ENCODE results near the gene MCUB. TPM values are rescaled to one million over a fixed set of nuclear protein-coding genes. Genes with fewer than 3 reads are reported as not detected.

Gene MCUB
- total and polyA plus RNA-seq, 7 donors: 4.2 to 18.0 (median 8.2) TPM

GRCh38 chr4:109545401-109545800 lies 14.6 kb upstream of the MCUB start:
- H3K36me3 ChIP-seq: peaks cover 0 to 52% (median 5%) of the 10 kb centered on the region in 4 donors
- 90 to 97% methylated on average over 1 of the region's 1 CpG for WGBS, 2 donors

GRCh38 chr4:109547394-109547793 lies 12.7 kb upstream of the MCUB start:
- no peaks in the 10 kb centered on the region for H3K27me3 ChIP-seq
- H3K36me3 ChIP-seq: peaks cover 0 to 32% (median 4%) of the 10 kb centered on the region in 4 donors
- DNase-seq: no peak
- H3K9me3 ChIP-seq: no peaks in the 10 kb centered on the region
- intact Hi-C loops (cut with DNase I): no loop called here
- H3K4me1 ChIP-seq: no peaks in the 10 kb centered on the region
- no peak overlapping the region for H3K27ac ChIP-seq
- WGBS, 2 donors: 84 to 86% methylated on average over 5 of the region's 5 CpGs
- TF ChIP-seq EP300 (IDR thresholded peaks at IDR 0.05): no peak
- TF ChIP-seq POLR2A (IDR thresholded peaks at IDR 0.05): no peak
- no peak for TF ChIP-seq CTCF (IDR thresholded peaks at IDR 0.05)
- no peak for TF ChIP-seq POLR2AphosphoS5 (IDR thresholded peaks at IDR 0.05)
- H3K4me3 ChIP-seq: no peak overlapping the region

More at GRCh38 chr4:109545401-109545800, 14.6 kb upstream of the MCUB start:
- no peak overlapping the region for H3K27ac ChIP-seq
- intact Hi-C loops (cut with DNase I): no loop called here
- no peaks in the 10 kb centered on the region for H3K4me1 ChIP-seq
- H3K27me3 ChIP-seq: no peaks in the 10 kb centered on the region
- no peak overlapping the region for H3K4me3 ChIP-seq
- H3K9me3 ChIP-seq: no peaks in the 10 kb centered on the region
- DNase-seq: no peak
- no peak for TF ChIP-seq POLR2A (IDR thresholded peaks at IDR 0.05)
- no peak for TF ChIP-seq CTCF (IDR thresholded peaks at IDR 0.05)
- TF ChIP-seq POLR2AphosphoS5 (IDR thresholded peaks at IDR 0.05): no peak
- TF ChIP-seq EP300 (IDR thresholded peaks at IDR 0.05): no peak

DNA sequence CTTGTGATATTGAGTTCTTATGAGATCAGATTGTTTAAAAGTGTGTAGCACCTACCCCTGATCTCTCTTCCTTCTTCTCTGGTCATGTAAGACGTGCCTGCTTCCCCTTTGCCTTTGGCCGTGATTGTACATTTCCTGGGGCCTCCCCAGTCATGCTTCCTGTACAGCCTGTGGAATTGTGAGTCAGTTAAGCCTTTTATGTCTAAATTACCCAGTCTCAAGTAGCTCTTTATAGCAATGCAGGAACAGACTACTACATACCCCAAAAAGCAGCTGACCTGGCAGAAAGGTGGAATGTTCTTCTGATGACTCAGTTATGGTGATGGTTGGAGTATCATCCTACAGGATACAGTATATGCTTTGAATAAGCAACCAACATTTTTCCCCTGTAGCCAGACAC lies 11.4 kb upstream of the MCUB start:
- peak overlapping the region in 1 of 4 donors; percentile 4 for H3K27ac ChIP-seq
- intact Hi-C loops (cut with DNase I): no loop called here
- no peaks in the 10 kb centered on the region for H3K27me3 ChIP-seq
- H3K36me3 ChIP-seq: peaks cover 0 to 20% (median 3%) of the 10 kb centered on the region in 4 donors
- 48 to 85% methylated on average over 2 of the region's 2 CpGs for WGBS, 2 donors
- no peaks in the 10 kb centered on the region for H3K4me1 ChIP-seq
- H3K4me3 ChIP-seq: no peak overlapping the region
- no peak for TF ChIP-seq EP300 (IDR thresholded peaks at IDR 0.05)
- DNase-seq: no peak
- no peaks in the 10 kb centered on the region for H3K9me3 ChIP-seq

DNA sequence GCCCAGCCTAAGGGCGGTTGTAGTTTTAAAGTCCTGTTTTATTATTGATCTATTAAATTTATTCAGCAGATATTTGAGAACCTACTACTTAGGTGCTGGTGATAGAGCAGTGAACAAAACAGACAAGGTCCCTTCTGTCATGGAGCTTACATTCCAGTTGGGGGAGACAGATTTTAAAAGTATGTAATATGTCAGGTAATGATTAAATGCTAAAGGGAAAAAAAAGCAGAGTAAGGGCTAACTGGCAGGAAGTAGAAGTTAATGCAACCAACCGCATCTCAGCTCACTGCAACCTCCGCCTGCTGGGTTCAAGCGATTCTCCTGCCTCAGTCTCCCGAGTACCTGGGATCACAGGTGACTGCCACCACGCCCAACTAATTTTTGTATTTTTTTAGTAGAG lies 7.8 kb upstream of the MCUB start:
- Histone ChIP-seq H3K27me3 (no peaks in the 10 kb centered on the region), H3K9me3 (no peaks in the 10 kb centered on the region), H3K27ac (no peak overlapping the region), H3K4me1 (no peaks in the 10 kb centered on the region), H3K36me3 (no peaks in the 10 kb centered on the region), H3K4me3 (no peak overlapping the region)
- intact Hi-C loops (cut with DNase I): no loop called here
- TF ChIP-seq POLR2AphosphoS5 (IDR thresholded peaks at IDR 0.05): no peak
- no peak for TF ChIP-seq POLR2A (IDR thresholded peaks at IDR 0.05)
- TF ChIP-seq CTCF (IDR thresholded peaks at IDR 0.05): no peak
- no peak for TF ChIP-seq EP300 (IDR thresholded peaks at IDR 0.05)
- WGBS, 2 donors: 92 to 97% methylated on average over 6 of the region's 6 CpGs
- no peak for DNase-seq

DNA sequence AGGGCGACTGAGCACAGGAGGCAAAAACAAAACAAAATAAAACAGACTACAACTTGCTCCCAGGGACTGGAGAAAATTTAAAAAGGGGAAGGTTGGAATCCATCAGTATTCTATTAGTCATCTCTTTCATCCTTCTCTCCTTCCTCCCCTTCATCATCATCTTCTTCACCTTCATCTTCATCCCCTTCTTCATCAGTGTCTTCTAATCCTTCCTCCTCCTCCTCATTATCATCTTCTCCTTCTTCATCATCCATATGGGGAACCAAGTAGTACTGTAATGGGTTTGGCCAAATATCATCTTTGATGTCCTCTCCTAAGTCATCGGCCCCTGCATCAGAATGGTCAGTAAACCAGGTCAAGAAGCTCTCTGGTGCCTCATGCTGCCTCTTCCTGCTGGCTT lies 6.9 kb upstream of the MCUB start:
- intact Hi-C loops (cut with DNase I): no loop called here

More for the DNA sequence above, 6.9 kb upstream of the MCUB start:
- no peaks in the 10 kb centered on the region for H3K27me3 ChIP-seq
- TF ChIP-seq EP300 (IDR thresholded peaks at IDR 0.05) (no peak), CTCF (IDR thresholded peaks at IDR 0.05) (no peak), POLR2AphosphoS5 (IDR thresholded peaks at IDR 0.05) (no peak), POLR2A (IDR thresholded peaks at IDR 0.05) (no peak)
- H3K36me3 ChIP-seq: no peaks in the 10 kb centered on the region
- no peak overlapping the region for H3K4me3 ChIP-seq
- no peak overlapping the region for H3K27ac ChIP-seq
- H3K9me3 ChIP-seq: peaks cover 0 to 3% (median 0%) of the 10 kb centered on the region in 4 donors
- DNase-seq: no peak
- no peaks in the 10 kb centered on the region for H3K4me1 ChIP-seq
- 96% methylated on average over 2 of the region's 2 CpGs for WGBS, 2 donors
